Erythroblast (primary cell): Measurements from ENCODE around the gene ZNF223.

ENCODE experiments used
- GATA1 ChIP-seq: IDR thresholded peaks from 2 replicates; pipeline ENCODE4 v1.6.1; 2011; ENCODE audit warnings: low read depth, mild to moderate bottlenecking, control low read depth, low read length, moderate library complexity
- POLR2A ChIP-seq: IDR thresholded peaks from 2 replicates; pipeline ENCODE4 v1.6.1; 2011; ENCODE audit warnings: mild to moderate bottlenecking, low read length

- TF ChIP-seq POLR2A (no peak), GATA1 (no peak)
Measured at GRCh38 chr19:44059229-44059628, 7.4 kb downstream of the ZNF223 start.
